Neural crest cell (in vitro differentiated cells): Measurements from ENCODE around the gene FBXW7. TPM values are rescaled to one million over a fixed set of nuclear protein-coding genes. Genes with fewer than 3 reads are reported as not detected.

ENCODE experiments used
- DNase-seq: peaks from one replicate; pipeline ENCODE4 v3.0.0; 2021; ENCODE audit warnings: low read depth, mixed read lengths, low spot score
- H3K27ac Mint-ChIP-seq: one replicate; pipeline ENCODE4 v1.8.0; 2021; ENCODE audit warnings: mild to moderate bottlenecking, mixed read lengths; ENCODE audit not compliant: unreplicated experiment
- H3K27me3 Mint-ChIP-seq: 2 replicates; pipeline ENCODE4 v1.8.0; 2021; ENCODE audit warnings: low read depth, mild to moderate bottlenecking, mixed read lengths
- H3K36me3 Mint-ChIP-seq: 2 replicates; pipeline ENCODE4 v1.8.0; 2021; ENCODE audit warnings: low read depth, mild to moderate bottlenecking, mixed read lengths
- H3K4me1 Mint-ChIP-seq: 2 replicates; pipeline ENCODE4 v1.8.0; 2021; ENCODE audit warnings: mixed read lengths
- H3K4me3 Mint-ChIP-seq: one replicate; pipeline ENCODE4 v1.8.0; 2021; ENCODE audit warnings: mild to moderate bottlenecking, mixed read lengths
- H3K9me3 Mint-ChIP-seq: 2 replicates; pipeline ENCODE4 v1.8.0; 2021; ENCODE audit warnings: mixed read lengths
- CTCF ChIP-seq: fragments of 200-600 bp; sonication (generic); conservative IDR thresholded peaks from 2 replicates; pipeline ENCODE4 v1.5.0; 2021; ENCODE audit warnings: antibody characterized with exemption, mild to moderate bottlenecking
- microRNA-seq: library from miRNA; unstranded; fragments of <30 nt; microRNA quantifications from one replicate; pipeline ENCODE4, GENCODE V29; 2020
- total RNA-seq: library from RNA; stranded (reverse); gene quantifications from 2 replicates; pipeline ENCODE4 v1.2.1, GENCODE V29; 2021

FBXW7 gene
- total RNA-seq, 1 donor from 2014 or later, result 33.4 TPM

DNA sequence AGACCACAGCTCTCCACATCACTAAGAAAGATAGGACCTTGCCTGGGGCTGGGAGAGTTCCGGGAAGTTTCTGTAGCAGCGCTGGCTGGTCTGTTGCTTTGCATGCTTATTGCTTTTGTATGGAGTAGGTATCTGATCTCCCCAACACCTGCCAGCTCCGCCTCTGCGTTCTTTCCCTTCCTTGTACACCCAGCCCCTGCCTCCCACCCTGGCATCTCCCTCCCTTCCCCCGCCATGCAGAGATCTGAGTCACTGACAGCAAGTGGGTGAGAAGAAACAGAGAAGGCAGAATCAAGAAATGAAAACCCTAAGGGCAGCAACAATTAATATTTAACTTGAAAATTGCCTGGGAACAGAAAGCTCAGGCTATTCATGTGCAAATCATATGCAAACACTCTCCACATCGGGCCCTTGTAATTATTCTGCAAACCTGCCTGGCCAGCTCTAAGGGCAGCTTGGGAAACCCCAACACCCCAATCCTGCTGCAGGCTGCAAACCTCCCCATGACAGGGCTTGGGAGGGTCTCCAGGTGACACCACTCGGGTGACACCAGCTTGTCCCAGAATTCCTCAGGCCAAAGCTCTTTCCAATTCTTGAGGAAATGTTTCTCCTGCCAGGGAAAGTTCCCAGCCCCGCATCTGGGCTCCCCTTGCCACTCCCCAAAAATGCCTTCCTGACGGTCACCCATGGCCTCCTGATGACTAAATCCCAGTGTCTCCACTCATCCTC lies 257.2 kb downstream of the FBXW7 start:
- no peak for TF ChIP-seq CTCF
- Mint-ChIP-seq H3K27ac (peak overlapping the region; percentile 83), H3K4me3 (no peak overlapping the region), H3K36me3 (no peaks in the 10 kb centered on the region), H3K4me1 (peaks cover 4% of the 10 kb centered on the region), H3K9me3 (no peaks in the 10 kb centered on the region), H3K27me3 (no peaks in the 10 kb centered on the region)
- no peak for DNase-seq

DNA sequence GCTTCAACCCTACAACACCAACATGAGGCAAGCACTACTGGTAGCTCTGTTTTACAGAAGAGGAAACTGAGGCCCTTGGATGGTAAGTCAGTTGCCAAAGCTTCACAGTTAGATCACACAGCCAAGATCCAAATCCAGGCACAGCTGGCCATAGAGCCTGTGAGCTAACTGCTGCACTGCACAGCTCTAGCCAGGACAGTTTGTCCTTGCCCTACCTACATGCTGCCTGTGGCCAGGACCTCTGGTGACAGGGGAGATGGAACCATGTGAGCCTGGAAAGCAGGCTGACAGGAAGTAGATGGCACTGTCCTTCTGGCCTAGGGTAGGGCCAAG lies 257.8 kb downstream of the FBXW7 start:
- peaks cover 7% of the 10 kb centered on the region for H3K4me1 Mint-ChIP-seq
- no peaks in the 10 kb centered on the region for H3K27me3 Mint-ChIP-seq
- no peak overlapping the region for H3K4me3 Mint-ChIP-seq
- no peak overlapping the region for H3K27ac Mint-ChIP-seq
- DNase-seq, result no peak
- H3K9me3 Mint-ChIP-seq, result no peaks in the 10 kb centered on the region
- TF ChIP-seq CTCF, result no peak
- no peaks in the 10 kb centered on the region for H3K36me3 Mint-ChIP-seq

GRCh38 chr4:152277333-152277732 lies 258.6 kb downstream of the FBXW7 start:
- Mint-ChIP-seq H3K27me3 (no peaks in the 10 kb centered on the region), H3K36me3 (no peaks in the 10 kb centered on the region), H3K4me3 (no peak overlapping the region), H3K4me1 (peaks cover 7% of the 10 kb centered on the region), H3K9me3 (no peaks in the 10 kb centered on the region), H3K27ac (no peak overlapping the region)
- no peak for TF ChIP-seq CTCF
- DNase-seq, result no peak

- Mint-ChIP-seq H3K36me3 (no peaks in the 10 kb centered on the region), H3K9me3 (no peaks in the 10 kb centered on the region), H3K4me1 (peaks cover 7% of the 10 kb centered on the region), H3K27me3 (no peaks in the 10 kb centered on the region), H3K27ac (no peak overlapping the region), H3K4me3 (no peak overlapping the region)
- DNase-seq, result no peak
- no peak for TF ChIP-seq CTCF
These were observed 262.5 kb downstream of the FBXW7 start for GRCh38 chr4:152273343-152273742.

Small RNA genes within 50 kb of the gene (microRNA-seq; reads per million reads assigned to microRNA genes)
- 4.7 reads per million for gene MIR3140

Other genes with a start within 250 kb of the FBXW7 start
- 0.44 and 1.3 TPM in 2 replicates for gene TMEM154, start 143.9 kb upstream of the FBXW7 start, total RNA-seq
- 3.8 and 3.9 TPM in 2 replicates for gene TIGD4, start 243.6 kb upstream of the FBXW7 start, total RNA-seq
- 37.4 and 40.2 TPM in 2 replicates for gene ARFIP1, start 243.9 kb upstream of the FBXW7 start, total RNA-seq